ENCODE data around the gene FBXL17.

- TF ChIP-seq, protein P1, sequence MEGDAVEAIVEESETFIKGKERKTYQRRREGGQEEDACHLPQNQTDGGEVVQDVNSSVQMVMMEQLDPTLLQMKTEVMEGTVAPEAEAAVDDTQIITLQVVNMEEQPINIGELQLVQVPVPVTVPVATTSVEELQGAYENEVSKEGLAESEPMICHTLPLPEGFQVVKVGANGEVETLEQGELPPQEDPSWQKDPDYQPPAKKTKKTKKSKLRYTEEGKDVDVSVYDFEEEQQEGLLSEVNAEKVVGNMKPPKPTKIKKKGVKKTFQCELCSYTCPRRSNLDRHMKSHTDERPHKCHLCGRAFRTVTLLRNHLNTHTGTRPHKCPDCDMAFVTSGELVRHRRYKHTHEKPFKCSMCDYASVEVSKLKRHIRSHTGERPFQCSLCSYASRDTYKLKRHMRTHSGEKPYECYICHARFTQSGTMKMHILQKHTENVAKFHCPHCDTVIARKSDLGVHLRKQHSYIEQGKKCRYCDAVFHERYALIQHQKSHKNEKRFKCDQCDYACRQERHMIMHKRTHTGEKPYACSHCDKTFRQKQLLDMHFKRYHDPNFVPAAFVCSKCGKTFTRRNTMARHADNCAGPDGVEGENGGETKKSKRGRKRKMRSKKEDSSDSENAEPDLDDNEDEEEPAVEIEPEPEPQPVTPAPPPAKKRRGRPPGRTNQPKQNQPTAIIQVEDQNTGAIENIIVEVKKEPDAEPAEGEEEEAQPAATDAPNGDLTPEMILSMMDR (IDR thresholded peaks at IDR 0.05): no peak
- TF ChIP-seq POLR2AphosphoS5 (IDR thresholded peaks at IDR 0.05) (no peak), POLR2A (IDR thresholded peaks at IDR 0.05) (no peak)
Measured at GRCh38 chr5:108251350-108251749, 130.5 kb downstream of the FBXL17 start.
